K562 (cell line): Measurements from ENCODE around the gene HOXB3.

Source experiments
- TF ChIP-seq, protein P1 (sequence below), 2 experiments: fragments of 450-650 bp; formaldehyde crosslinking in 1 of 2; IDR thresholded peaks; 2 replicates each; pipeline versions ENCODE4 v1.4.0 to v1.6.1; 2014 to 2020; ENCODE audit warnings: mild to moderate bottlenecking in 2 of 2, borderline replicate concordance in 1 of 2, low read depth in 1 of 2
- TF ChIP-seq, protein P2 (sequence below): sonication (generic); formaldehyde crosslinking; IDR thresholded peaks from 2 replicates; pipeline ENCODE4 v1.8.1; 2022; ENCODE audit warnings: missing genetic modification reagents

GRCh38 chr17:48558057-48558830 is 31.8 kb downstream of the HOXB3 start:
- TF ChIP-seq, protein P1, sequence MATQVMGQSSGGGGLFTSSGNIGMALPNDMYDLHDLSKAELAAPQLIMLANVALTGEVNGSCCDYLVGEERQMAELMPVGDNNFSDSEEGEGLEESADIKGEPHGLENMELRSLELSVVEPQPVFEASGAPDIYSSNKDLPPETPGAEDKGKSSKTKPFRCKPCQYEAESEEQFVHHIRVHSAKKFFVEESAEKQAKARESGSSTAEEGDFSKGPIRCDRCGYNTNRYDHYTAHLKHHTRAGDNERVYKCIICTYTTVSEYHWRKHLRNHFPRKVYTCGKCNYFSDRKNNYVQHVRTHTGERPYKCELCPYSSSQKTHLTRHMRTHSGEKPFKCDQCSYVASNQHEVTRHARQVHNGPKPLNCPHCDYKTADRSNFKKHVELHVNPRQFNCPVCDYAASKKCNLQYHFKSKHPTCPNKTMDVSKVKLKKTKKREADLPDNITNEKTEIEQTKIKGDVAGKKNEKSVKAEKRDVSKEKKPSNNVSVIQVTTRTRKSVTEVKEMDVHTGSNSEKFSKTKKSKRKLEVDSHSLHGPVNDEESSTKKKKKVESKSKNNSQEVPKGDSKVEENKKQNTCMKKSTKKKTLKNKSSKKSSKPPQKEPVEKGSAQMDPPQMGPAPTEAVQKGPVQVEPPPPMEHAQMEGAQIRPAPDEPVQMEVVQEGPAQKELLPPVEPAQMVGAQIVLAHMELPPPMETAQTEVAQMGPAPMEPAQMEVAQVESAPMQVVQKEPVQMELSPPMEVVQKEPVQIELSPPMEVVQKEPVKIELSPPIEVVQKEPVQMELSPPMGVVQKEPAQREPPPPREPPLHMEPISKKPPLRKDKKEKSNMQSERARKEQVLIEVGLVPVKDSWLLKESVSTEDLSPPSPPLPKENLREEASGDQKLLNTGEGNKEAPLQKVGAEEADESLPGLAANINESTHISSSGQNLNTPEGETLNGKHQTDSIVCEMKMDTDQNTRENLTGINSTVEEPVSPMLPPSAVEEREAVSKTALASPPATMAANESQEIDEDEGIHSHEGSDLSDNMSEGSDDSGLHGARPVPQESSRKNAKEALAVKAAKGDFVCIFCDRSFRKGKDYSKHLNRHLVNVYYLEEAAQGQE (IDR thresholded peaks at IDR 0.05; ENCODE audit: borderline replicate concordance) = no peak
- TF ChIP-seq, protein P1 (CRISPR knock-in tag; IDR thresholded peaks at IDR 0.05; ENCODE audit: low read depth) = no peak
- TF ChIP-seq, protein P2, sequence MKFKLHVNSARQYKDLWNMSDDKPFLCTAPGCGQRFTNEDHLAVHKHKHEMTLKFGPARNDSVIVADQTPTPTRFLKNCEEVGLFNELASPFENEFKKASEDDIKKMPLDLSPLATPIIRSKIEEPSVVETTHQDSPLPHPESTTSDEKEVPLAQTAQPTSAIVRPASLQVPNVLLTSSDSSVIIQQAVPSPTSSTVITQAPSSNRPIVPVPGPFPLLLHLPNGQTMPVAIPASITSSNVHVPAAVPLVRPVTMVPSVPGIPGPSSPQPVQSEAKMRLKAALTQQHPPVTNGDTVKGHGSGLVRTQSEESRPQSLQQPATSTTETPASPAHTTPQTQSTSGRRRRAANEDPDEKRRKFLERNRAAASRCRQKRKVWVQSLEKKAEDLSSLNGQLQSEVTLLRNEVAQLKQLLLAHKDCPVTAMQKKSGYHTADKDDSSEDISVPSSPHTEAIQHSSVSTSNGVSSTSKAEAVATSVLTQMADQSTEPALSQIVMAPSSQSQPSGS (CRISPR knock-in tag) = no peak
